Right ventricle myocardium superior (tissue), 1 donor: ENCODE results near the gene AIMP2. TPM values are rescaled to one million over a fixed set of nuclear protein-coding genes. Genes with fewer than 3 reads are reported as not detected.
"Not testable (repeated sequence)": the region's sequence is repeated elsewhere in the genome, so short reads cannot be mapped to it uniquely, and the experiment has no call there.

Experiments
- ATAC-seq: fragments of 200-7000 bp; cut with Tn5 transposase; one replicate; pipeline ENCODE4 v1.9.1; 2020; ENCODE audit warnings: mild to moderate bottlenecking; ENCODE audit not compliant: poor library complexity
- DNase-seq: peaks from one replicate; pipeline ENCODE4 v3.0.0-alpha.2; 2020
- intact Hi-C: fragments of 100-400 bp; cut with DNase I; formaldehyde crosslinking; loops from one replicate; pipeline ENCODE4 v1.11.2; 2022
- total RNA-seq: library from RNA; stranded (reverse); fragmentation: NEBNext Ultra II Directional; extraction: Animal tissue kit (Norgen Biotek cat#: 25700); gene quantifications from one replicate; pipeline ENCODE4 v1.2.1, GENCODE V29; 2021
- donor health status: DM: no; HTN: yes; CAD: no; lungs with severe emphysema.

Gene AIMP2
- total RNA-seq, 1 donor from 2014 or later: 56.3 TPM

DNA sequence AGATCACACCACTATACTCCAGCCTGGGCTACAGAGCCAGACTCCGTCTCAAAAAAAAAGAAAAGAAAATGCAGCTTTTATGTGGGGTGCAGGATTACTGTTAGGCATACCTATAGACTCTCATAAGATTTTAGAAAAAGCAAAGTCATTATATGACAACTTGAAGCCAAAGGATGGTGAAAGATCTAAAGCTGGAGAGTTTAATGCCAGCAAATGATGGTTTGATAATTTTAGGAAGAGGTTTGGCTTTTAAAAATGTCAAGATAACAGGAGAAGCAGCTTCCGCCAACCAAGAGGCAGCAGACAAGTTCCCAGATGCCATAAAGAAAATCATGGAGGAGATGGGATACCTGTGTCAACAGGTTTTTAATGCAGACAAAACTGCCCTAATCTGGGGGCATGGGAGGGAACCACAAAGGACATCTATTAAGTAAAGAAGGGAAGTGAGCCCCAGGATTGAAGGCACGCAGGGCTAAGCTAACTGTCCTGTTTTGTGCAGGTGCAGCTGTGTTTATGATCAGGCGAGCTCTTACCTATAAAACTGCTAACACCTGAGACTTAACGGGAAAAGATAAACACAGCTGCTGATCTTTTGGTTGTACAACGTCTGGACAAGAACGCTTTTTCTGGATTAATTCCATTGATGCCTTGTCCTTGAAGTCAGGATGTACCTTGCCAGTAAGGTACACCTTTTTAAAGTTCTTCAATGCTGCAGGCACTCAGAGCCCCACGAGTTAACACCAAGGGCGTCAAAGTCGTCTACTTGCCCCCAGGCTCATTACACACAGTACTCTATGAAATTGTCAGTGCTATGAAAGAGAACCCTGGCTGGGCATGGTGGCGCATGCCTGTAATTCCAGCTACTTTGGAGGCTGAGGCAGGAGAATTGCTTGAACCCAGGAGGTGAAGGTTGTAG, 11.6 kb downstream of the AIMP2 start:
- intact Hi-C loops: no loop called here
- ATAC-seq (no peak), DNase-seq (no peak)

DNA sequence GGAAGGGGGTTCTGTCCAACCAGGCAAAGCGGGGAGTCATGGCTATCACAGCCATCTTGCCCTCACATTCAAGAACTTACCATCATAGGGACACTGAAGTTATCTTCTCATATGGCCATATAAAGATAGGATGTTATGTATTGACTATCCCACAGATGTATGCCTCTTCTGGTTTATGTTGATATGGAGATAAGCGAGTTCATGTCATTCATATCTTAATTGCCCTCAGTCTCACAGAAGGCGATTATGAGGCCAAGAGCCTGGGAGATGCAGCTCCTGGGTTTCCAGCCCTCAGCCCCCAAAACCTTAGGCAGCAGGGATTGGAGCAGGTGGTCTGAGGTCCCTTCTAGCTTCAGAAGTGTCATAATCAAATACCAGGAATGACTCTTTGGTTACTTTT, 13.6 kb downstream of the AIMP2 start:
- intact Hi-C loops: no loop called here
- DNase-seq (no peak), ATAC-seq (no peak)

DNA sequence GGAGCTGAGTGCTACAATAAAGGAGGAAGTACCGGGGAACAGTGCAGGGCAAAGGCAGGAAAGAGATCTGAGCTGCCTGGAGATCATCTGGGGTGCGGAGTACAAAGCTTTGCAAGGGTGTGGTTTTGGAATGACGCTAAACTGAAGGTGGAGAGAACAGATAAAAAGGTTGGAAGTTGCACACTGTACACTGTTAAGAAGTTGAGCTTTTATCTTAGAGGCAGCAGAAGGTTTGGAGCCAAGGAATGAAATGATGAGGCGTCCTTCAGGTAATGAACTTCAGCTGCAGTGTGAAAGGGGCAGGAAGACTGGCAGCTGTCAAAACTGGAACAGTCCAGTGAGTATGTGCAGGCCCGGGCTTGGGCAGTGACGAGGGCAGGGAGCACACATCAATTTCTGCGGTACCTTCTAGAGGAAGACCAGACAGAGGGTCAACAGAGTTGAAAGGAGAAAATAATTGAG, 14.9 kb downstream of the AIMP2 start:
- no peak for ATAC-seq
- intact Hi-C loops: no loop called here

DNA sequence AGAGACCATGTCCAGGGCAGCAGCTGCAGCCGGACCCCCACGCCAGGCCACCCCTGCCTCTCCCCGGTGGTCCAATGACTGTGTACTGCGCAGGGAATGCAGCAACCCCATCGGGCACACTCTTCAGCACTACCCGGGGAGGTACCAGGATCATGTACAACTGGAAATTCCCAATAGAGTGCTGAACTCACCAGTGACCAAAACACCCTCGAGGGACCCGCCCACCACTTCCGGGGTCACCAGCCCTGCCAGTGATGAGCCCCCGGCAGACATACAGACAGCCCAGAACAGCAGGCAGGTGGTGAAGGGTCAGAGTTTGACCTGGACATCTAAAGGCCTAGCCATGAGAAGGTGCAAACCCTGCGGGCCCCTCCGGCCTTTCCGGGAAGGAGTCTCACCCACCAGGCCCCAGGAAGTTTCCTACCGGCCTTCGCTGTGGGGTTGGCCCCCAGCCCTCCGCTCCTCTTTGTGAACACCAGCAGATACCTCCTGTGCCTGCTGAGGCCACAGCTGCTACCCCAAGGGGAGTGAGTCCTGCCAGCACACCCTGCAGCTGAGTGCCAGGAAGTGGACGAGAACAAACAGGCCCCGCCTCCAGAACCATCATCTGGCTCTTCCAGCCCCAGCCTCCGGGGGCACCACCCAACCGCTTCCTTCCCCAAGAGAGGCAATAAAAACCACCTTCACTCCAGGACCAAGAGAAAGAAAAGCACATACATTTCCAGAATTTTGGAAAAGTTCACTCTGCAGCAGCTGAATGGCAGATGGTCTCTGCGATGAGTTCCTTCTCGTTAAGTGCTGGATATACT, 17.1 kb downstream of the AIMP2 start:
- peak; percentile 84 for DNase-seq
- ATAC-seq: peak; percentile 92
- intact Hi-C loops: no loop called here

More for the DNA sequence above, 14.9 kb downstream of the AIMP2 start:
- no peak for DNase-seq

DNA sequence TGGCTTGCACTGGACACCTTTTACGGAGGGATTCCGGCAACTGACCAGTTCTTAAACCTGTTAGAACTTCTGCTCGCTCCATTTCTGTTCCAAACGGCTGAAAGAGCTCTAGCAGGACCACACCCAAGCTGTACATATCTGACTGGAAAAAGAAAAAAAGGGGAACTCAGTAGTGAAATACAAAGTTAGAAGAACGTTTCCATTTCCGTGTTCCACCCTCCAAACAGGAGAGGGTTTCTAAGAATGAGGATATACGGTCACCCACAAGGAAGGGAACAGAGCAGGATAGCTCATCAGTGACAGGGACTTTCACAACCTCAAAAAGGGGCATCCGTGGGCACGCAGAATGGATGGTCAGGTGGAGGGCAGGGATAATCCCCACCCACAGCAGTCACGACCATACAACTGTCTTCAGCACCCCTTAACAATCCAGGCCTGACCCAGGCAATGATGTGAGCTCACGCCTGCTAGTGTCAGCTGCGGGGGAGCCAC, 17.8 kb downstream of the AIMP2 start:
- intact Hi-C loops: no loop called here
- peak; percentile 46 for ATAC-seq
- DNase-seq: no peak

DNA sequence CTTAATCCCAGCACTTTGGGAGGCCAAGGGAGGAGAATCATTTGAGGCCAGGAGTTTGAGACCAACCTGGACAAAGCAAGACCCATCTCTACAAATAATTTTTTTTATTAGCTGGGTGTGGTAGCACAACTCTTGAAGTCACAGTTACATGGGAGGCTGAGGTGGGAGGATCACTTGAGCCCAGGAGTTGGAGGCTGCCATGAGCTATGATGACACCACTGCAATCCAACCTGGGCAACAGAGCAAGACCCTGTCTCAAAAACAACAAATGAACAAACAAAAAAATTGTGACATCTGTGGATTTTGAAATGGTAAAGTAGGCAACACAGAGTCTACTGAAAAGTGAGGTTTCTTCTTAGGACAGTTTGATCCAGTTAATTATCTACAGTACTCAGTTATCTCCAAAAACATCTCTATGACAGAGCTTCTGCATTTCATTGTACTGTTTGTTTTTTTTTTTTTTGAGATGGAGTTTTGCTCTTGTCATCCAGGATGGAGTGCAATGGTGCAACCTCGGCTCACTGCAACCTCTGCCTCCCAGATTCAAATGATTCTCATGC, 18.8 kb downstream of the AIMP2 start:
- intact Hi-C loops: no loop called here
- no peak for ATAC-seq
- DNase-seq: no peak

DNA sequence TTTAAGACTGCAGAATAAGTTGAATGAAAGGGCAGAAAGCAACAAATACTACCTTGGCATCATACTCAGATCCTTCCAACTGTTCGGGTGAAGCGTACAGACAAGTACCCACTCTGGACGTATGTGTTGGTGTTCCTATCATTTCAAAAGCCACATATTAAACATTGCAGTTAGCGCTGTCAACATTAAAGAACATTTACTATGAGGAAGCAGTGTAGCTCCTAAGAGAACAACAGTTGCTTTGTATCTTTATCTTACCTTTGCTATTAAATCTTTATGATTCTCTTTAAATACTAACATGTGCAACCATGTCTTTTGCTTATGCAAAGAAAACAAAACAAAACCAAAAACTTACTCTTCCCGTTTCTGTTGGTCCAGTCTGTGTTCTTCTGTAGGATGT, 19.5 kb downstream of the AIMP2 start:
- intact Hi-C loops: no loop called here
- DNase-seq (no peak), ATAC-seq (no peak)

DNA sequence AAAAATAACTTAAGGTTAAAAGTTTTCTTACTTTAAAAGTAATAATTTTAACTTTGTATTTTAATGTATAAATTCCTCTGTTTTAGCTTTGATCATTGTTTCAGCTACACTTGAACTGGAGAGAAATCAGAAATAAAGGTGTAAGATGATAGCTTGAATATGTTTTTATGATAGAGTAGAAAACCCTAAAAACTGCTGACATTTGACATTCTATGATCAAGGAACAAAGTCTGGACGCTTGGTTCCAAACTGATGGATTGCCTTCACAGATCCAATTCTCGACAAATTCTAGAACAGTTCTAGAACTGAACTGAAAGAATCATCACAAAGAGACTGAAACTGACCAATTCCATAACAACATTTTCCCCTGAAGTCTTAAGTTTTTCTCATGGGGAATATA, 21.9 kb downstream of the AIMP2 start, which contains the start of gene ANKRD61:
Gene ANKRD61 (plus strand): TSS at position 389 of the 400 bp plus-strand sequence. CDS start 0 bp downstream, at position 389.
- ATAC-seq (no peak), DNase-seq (no peak)
- intact Hi-C loops: no loop called here

DNA sequence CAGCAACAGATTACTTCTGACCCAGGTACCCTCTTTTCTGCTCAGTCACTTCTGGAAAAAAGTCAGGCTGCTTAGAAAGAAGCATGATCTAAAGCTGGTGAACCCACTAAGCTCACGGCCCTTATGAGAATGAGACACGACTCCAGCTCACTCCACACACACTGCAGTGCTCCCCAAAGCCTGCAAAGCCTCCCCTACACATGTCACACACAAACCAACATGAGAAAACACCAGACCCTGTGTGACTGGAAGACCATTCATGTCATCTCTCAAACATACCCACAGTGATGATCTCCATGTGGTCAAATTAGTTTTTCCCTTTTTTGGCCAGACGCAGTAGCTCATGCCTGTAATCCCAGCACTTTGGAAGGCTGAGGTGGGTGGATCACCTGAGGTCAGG, 22.5 kb downstream of the AIMP2 start:
- intact Hi-C loops: no loop called here

DNA sequence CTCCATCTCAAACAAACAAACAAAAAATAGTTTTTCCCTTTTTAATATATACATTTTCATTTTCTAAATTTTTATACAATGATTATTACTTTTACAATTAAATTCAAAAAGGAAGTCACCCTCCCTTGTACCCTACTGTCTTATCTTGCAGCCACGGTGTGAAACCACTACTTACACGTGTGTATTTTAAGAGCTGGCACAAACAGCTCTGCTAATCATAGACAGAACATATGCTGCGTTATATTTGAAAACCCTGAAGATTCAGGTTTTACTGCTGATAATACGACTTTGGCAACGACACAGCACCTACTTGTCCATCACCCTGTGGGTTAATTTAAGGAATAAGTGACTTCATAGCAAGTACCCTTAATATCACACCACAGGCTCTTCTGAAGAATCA, 23.1 kb downstream of the AIMP2 start:
- intact Hi-C loops: no loop called here
- ATAC-seq (peak; percentile 63), DNase-seq (no peak)

More for the DNA sequence above, 22.5 kb downstream of the AIMP2 start:
- no peak for ATAC-seq
- DNase-seq: no peak

DNA sequence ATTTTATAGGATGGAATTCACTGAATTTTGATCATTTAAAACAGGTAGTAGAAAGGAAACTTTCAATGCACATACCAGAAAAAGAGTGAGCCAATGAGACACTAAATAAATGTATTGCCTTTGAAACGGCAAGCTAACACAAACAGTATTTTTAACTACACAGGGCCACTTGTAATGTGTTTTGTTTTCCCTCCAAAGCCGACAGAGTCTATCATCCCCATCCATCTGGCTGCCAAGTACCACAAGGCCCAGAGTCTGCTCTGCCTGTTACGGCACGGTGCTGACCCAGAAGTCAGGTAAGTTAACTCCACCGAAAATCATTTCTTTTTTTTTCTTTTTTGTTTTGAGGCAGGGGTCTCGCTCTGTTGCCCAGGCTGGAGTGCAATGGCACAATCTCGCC, 23.6 kb downstream of the AIMP2 start:
- DNase-seq (no peak), ATAC-seq (no peak)
- intact Hi-C loops: no loop called here

DNA sequence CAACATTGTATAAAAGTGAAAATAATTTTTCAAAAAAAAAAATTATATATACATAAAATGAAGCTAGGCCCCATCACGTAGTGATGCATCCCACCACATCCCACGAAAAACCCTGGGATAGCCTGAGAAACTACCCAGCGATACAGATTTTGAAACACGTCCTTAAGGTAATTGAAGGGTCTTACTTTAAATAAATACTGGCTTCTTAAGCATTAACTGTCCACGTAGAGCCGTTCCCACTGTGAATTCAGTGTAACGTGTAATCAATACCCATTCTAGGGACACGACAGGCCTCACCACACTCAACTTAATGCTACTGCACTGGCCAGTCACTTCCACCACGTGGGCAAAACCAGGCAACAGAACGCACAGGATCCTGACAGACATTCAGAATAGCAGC, 26.1 kb downstream of the AIMP2 start:
- DNase-seq (no peak), ATAC-seq (no peak)
- intact Hi-C loops: no loop called here

DNA sequence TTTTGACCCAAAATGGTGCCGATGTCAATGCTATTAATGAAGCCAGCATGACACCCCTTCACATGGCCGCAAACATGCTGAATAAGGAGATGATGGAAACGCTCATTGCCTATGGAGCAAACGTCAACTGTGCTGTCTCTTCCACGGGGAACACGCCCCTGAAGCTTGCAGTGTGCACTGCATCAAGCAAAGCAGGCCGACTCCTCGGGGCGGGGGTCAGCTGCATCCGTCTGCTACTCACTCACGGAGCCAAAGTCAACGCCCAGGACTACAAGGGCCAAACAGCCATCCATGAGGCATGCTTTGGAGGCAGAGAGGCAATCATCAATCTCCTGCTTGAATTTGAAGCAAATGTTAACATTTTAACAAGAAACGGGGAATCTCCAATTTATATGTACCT, 26.6 kb downstream of the AIMP2 start:
- intact Hi-C loops: no loop called here
- DNase-seq (no peak), ATAC-seq (no peak)

DNA sequence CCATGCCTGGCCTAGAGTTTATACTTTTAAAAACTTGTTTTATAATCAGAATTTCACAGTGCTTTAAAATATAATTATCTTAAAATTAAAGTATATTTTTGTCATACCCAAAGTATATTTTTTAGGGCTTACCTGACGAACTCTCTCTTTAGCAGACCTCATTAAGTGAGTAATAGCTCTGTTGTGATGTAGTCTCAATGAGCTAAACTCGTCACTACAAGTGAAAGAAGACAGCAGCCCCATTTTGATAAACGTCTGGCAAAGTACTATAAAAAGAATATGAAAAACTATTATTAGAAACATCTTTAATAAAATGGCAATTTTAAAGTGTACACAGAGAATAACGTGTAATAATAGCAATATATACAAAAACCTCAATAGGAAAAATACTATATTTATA, 40.7 kb downstream of the AIMP2 start:
- intact Hi-C loops: no loop called here
- ATAC-seq: peak; percentile 71
- DNase-seq: no peak

DNA sequence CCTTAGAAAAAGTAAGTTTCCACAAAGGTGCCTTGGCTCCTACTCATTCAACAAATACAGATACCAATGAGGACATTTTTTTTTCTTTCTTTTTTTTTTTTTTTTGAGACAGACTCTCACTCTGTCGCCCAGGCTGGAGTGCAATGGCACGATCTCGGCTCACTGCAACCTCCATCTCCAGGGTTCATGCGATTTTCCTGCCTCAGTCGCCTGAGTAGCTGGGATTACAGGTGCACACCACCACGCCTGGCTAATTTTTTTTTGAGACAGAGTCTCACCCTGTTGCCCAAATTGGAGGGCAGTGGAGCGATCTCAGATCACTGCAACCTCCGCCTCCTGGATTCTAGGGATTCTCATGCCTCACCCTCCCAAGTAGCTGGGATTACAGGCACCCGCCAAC, 42.1 kb downstream of the AIMP2 start:
- not testable (repeated sequence) for ATAC-seq

DNA sequence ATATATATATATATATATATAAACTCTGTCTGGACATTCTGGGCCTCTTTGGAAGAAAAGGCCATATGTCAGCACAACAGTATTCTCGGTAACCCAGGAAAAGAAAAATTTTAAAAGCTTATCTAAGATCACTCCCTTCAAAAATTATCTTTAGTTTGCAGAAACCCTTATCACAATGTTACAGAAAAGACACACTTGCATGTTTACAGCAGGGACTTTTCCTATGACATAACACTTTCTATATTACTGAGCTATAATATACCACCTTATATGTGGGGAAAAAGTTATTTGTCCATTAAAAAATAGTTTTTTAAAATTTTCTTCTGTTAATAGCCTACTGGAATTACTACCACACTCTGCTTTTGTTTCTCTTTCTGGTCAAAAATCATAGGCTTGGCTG, 47.5 kb downstream of the AIMP2 start:
- DNase-seq (no peak), ATAC-seq (no peak)
- intact Hi-C loops: no loop called here

More for the DNA sequence above, 42.1 kb downstream of the AIMP2 start:
- intact Hi-C loops, DNase-seq: not testable (repeated sequence)

DNA sequence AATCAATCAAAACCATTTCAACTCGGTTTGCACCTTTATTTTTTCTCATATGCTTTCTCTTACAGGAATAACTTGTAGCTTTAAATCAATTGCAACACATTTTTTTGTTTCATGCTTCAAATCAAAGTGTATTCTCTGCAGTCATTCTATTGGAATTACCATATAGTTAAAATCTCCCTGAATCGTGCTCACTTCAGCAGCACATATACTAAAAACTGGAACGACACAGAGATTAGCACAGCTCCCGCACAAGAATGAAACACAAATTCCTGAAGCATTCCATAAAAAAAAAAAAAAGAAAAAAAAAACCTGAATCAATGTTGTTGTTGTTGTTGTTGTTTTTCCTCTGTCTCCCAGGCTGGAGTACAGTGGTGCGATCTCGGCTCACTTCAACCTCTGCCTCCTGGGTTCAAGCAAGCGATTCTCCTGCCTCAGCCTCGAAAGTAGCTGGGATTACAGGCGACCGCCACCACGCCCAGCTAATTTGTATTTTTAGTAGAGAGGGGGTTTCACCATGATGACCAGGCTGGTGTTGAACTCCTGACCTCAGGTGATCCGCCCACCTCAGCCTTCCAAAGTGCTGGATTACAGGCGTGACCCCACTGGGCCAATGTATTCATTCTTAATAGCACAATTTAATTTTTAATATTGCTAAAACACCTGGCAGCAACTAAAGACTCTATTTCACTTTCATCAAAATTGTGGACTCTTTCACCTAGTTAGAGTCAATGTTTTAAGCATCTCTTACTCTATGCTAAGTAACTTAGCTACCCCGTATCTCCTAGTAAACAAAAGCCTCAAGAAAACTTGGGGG, 48.5 kb downstream of the AIMP2 start:
- ATAC-seq: no peak
- intact Hi-C loops: no loop called here
- no peak for DNase-seq

DNA sequence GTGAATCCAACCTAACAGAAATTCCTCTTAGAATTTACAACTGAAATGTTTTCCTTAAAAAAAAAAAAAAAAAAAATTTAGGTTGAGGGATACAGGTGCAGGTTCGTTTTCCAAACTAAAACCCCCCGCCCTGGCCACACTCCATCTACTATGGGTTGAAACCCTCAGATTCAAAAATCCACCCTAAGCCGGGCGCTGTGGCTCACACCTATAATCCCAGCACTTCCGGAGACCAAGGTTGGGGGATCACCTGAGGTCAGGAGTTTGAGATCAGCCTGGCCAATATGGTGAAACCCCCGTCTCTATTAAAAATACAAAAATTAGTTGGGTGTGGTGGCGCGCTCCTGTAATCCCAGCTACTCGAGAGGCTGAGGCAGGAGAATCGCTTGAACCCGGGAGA, 50.9 kb downstream of the AIMP2 start:
- intact Hi-C loops, DNase-seq, ATAC-seq: not testable (repeated sequence)
